HepG2 (cell line): ENCODE measurements around the gene ZNF274. TPM values are rescaled to one million over a fixed set of nuclear protein-coding genes. Genes with fewer than 3 reads are reported as not detected.

Experiments
- AGO1 ChIP-seq: fragments of 200-400 bp; formaldehyde crosslinking; IDR thresholded peaks from 2 replicates; pipeline ENCODE4 v1.6.1; 2017; ENCODE audit warnings: mild to moderate bottlenecking, low read depth, low read length, moderate library complexity; ENCODE audit not compliant: poor library complexity, severe bottlenecking
- BCL6 ChIP-seq: IDR thresholded peaks from 2 replicates; pipeline ENCODE4 v1.6.1; 2016; ENCODE audit warnings: missing genetic modification reagents, missing compliant biosample characterization
- BORCS8-MEF2B ChIP-seq: sonication (generic); formaldehyde crosslinking; IDR thresholded peaks from 2 replicates; pipeline ENCODE4 v1.8.0; 2022; ENCODE audit warnings: mild to moderate bottlenecking, missing genetic modification reagents
- DRAP1 ChIP-seq: IDR thresholded peaks from 2 replicates; pipeline ENCODE4 v1.6.1; 2016; ENCODE audit warnings: missing genetic modification reagents, missing compliant biosample characterization
- EEA1 ChIP-seq: sonication (generic); formaldehyde crosslinking; IDR thresholded peaks from 2 replicates; pipeline ENCODE4 v1.5.1; 2020; ENCODE audit warnings: mild to moderate bottlenecking, missing genetic modification reagents, borderline replicate concordance
- GMEB1 ChIP-seq: sonication (generic); formaldehyde crosslinking; IDR thresholded peaks from 2 replicates; pipeline ENCODE4 v1.5.1; 2020; ENCODE audit warnings: missing genetic modification reagents, mild to moderate bottlenecking, borderline replicate concordance
- HMGXB4 ChIP-seq, 2 experiments: sonication (generic) in 1 of 2; formaldehyde crosslinking in 1 of 2; IDR thresholded peaks; 2 replicates each; pipeline versions ENCODE4 v1.4.0 to v1.6.1; 2018 to 2020; ENCODE audit warnings: missing genetic modification reagents in 2 of 2, borderline replicate concordance in 1 of 2, low read depth in 1 of 2, mild to moderate bottlenecking in 1 of 2, missing biosample characterization in 1 of 2
- NR2F1 ChIP-seq, 2 experiments: fragments of 450-650 bp in 1 of 2; formaldehyde crosslinking in 1 of 2; IDR thresholded peaks; 2 replicates each; pipeline versions ENCODE4 v1.5.0 to v1.6.1; 2016 to 2020; ENCODE audit warnings: mild to moderate bottlenecking in 1 of 2, missing compliant biosample characterization in 1 of 2, missing genetic modification reagents in 1 of 2, moderate library complexity in 1 of 2
- TAF1 ChIP-seq: sonication (generic); formaldehyde crosslinking; IDR thresholded peaks from 2 replicates; pipeline ENCODE4 v1.4.0; 2020; ENCODE audit warnings: missing genetic modification reagents
- TFDP1 ChIP-seq: IDR thresholded peaks from 2 replicates; pipeline ENCODE4 v1.6.1; 2016; ENCODE audit warnings: missing compliant biosample characterization, missing genetic modification reagents, borderline replicate concordance
- ZBTB10 ChIP-seq: sonication (generic); formaldehyde crosslinking; IDR thresholded peaks from 2 replicates; pipeline ENCODE4 v1.4.0; 2020; ENCODE audit warnings: missing genetic modification reagents, borderline replicate concordance
- ZBTB34 ChIP-seq: sonication (generic); formaldehyde crosslinking; IDR thresholded peaks from 2 replicates; pipeline ENCODE4 v1.8.0; 2022; ENCODE audit warnings: mild to moderate bottlenecking, missing genetic modification reagents
- ZFP90 ChIP-seq: sonication (generic); formaldehyde crosslinking; IDR thresholded peaks from 2 replicates; pipeline ENCODE4 v1.8.0; 2022; ENCODE audit warnings: missing genetic modification reagents, mild to moderate bottlenecking, inconsistent platforms, borderline replicate concordance
- ZNF143 ChIP-seq: sonication (generic); formaldehyde crosslinking; IDR thresholded peaks from 2 replicates; pipeline ENCODE4 v1.4.0; 2020; ENCODE audit warnings: missing genetic modification reagents
- ZNF230 ChIP-seq: sonication (generic); formaldehyde crosslinking; IDR thresholded peaks from 2 replicates; pipeline ENCODE4 v1.4.0; 2020; ENCODE audit warnings: mild to moderate bottlenecking, missing genetic modification reagents
- ZNF451 ChIP-seq: sonication (generic); formaldehyde crosslinking; IDR thresholded peaks from 2 replicates; pipeline ENCODE4 v1.5.0; 2020; ENCODE audit warnings: mild to moderate bottlenecking, missing genetic modification reagents
- ZNF558 ChIP-seq: sonication (generic); formaldehyde crosslinking; IDR thresholded peaks from 2 replicates; pipeline ENCODE4 v1.9.0; 2022; ENCODE audit warnings: mild to moderate bottlenecking, missing genetic modification reagents, borderline replicate concordance
- polyA plus RNA-seq, 8 experiments: library from polyadenylated mRNA; depleted of rRNA in 3 of 8; stranded (reverse) in 7 of 8; unstranded in 1 of 8; fragments of >200 nt; fragmentation: Illumina TruSeq in 4 of 8; extraction: Trizol in 4 of 8; gene quantifications; 2 replicates each; pipeline versions ENCODE4 v1.2.1 to v1.2.3, GENCODE V29; 2011 to 2016; ENCODE audit warnings: low read depth in 4 of 8, missing spikeins in 1 of 8, mixed read lengths in 1 of 8; ENCODE audit not compliant: insufficient read depth in 1 of 8
- total RNA-seq, 5 experiments: library from RNA; depleted of rRNA; stranded (reverse); fragments of >200 nt; fragmentation: Illumina TruSeq; extraction: Trizol; gene quantifications; 2 replicates each; pipeline ENCODE4 v1.2.3, GENCODE V29; 2016; ENCODE audit warnings: low read depth in 1 of 5

ZNF274 gene
- total and polyA plus RNA-seq, 2 of the 13 experiments (the other 11 are each of a cell fraction or from before 2014, with no cell fraction given): 16.1 to 23.0 TPM

- TF ChIP-seq TFDP1 (CRISPR knock-in tag) (peak; percentile 44; the same call in 1 of the 2 replicates), AGO1 (peak; percentile 31), ZNF230 (CRISPR knock-in tag) (no peak), ZNF143 (CRISPR knock-in tag) (peak; percentile 89), TAF1 (peak; percentile 71; the same call in 1 of the 2 replicates), NR2F1 (CRISPR knock-in tag; IDR thresholded peaks at IDR 0.05) (no peak), BORCS8-MEF2B (CRISPR knock-in tag) (peak; percentile 33; the same call in 1 of the 2 replicates), ZNF558 (CRISPR knock-in tag) (peak; percentile 66; the same call in 1 of the 2 replicates), ZBTB10 (no peak), GMEB1 (CRISPR knock-in tag) (peak; percentile 79; the same call in 1 of the 2 replicates), EEA1 (CRISPR knock-in tag) (no peak; the same call in 1 of the 2 replicates), ZFP90 (CRISPR knock-in tag) (peak; percentile 99), ZNF451 (CRISPR knock-in tag) (peak; percentile 75; the same call in 1 of the 2 replicates), ZBTB34 (0 out of 2 replicates have a peak, but pooled peaks have one; percentile 3), BCL6 (CRISPR knock-in tag) (0 out of 2 replicates have a peak, but pooled peaks have one; percentile 20), HMGXB4 (CRISPR knock-in tag; IDR thresholded peaks at IDR 0.05; ENCODE audit: borderline replicate concordance in 1 of 2, low read depth in 1 of 2) (peak in 1 of 2 experiments; percentile 57; a peak in 2 of 4 replicates), DRAP1 (CRISPR knock-in tag) (peak; percentile 39; the same call in 1 of the 2 replicates)
Measured at GRCh38 chr19:58228585-58229254, 45.9 kb downstream of the ZNF274 start, which contains the start of gene ZNF544 (continued).
